Kidney tubule cell (primary cell): ENCODE measurements around the gene SNW1.
"Not testable (repeated sequence)": the region's sequence is repeated elsewhere in the genome, so short reads cannot be mapped to it uniquely, and the experiment has no call there.

Experiments
- DNase-seq: peaks from one replicate; pipeline ENCODE4 v3.0.0-alpha.2; 2018; ENCODE audit warnings: low spot score

Gene SNW1

GRCh38 chr14:77747425-77747824, 13.5 kb downstream of the SNW1 start:
- DNase-seq, result not testable (repeated sequence)

GRCh38 chr14:77746064-77746702, 14.8 kb downstream of the SNW1 start:
- no peak for DNase-seq

- no peak for DNase-seq
Observed at GRCh38 chr14:77741438-77741837, 19.5 kb downstream of the SNW1 start.

GRCh38 chr14:77738559-77739250, 22.3 kb downstream of the SNW1 start:
- DNase-seq, result peak; percentile 26

GRCh38 chr14:77730976-77731497, 29.9 kb downstream of the SNW1 start:
- DNase-seq, result no peak

GRCh38 chr14:77722301-77722700, 38.7 kb downstream of the SNW1 start:
- no peak for DNase-seq

GRCh38 chr14:77721437-77721836, 39.5 kb downstream of the SNW1 start:
- no peak for DNase-seq

- DNase-seq, result no peak
Observed at GRCh38 chr14:77717608-77718305, 43.2 kb downstream of the SNW1 start.

- no peak for DNase-seq
Observed at GRCh38 chr14:77714926-77715325, 46.0 kb downstream of the SNW1 start.

GRCh38 chr14:77710364-77710763, 50.6 kb downstream of the SNW1 start:
- no peak for DNase-seq

- DNase-seq, result no peak
Observed at GRCh38 chr14:77709412-77709811, 51.5 kb downstream of the SNW1 start.

GRCh38 chr14:77708749-77709148, 52.2 kb downstream of the SNW1 start:
- DNase-seq, result no peak

GRCh38 chr14:77707724-77708408, 53.1 kb downstream of the SNW1 start, which contains the start of the genes ALKBH1 and SLIRP:
ALKBH1 (minus strand) TSS chr14:77708023; CDS start chr14:77708004, 19 bp downstream.
SLIRP (plus strand) TSS chr14:77708103; CDS start chr14:77708112, 9 bp downstream.
- peak; percentile 84 for DNase-seq

- peak; percentile 34 for DNase-seq
Observed at GRCh38 chr14:77707355-77707723, 53.6 kb downstream of the SNW1 start.

- peak; percentile 44 for DNase-seq
Observed at GRCh38 chr14:77691259-77691658, 69.7 kb downstream of the SNW1 start.

- peak; percentile 27 for DNase-seq
Observed at GRCh38 chr14:77682158-77682553, 78.8 kb downstream of the SNW1 start.

GRCh38 chr14:77681196-77682157, 79.5 kb downstream of the SNW1 start:
- no peak for DNase-seq

GRCh38 chr14:77674931-77675330, 86.0 kb downstream of the SNW1 start:
- DNase-seq, result no peak

GRCh38 chr14:77673193-77673592, 87.8 kb downstream of the SNW1 start:
- no peak for DNase-seq
